ENCODE results near the gene ZBTB20.

ZBTB20 gene

DNA sequence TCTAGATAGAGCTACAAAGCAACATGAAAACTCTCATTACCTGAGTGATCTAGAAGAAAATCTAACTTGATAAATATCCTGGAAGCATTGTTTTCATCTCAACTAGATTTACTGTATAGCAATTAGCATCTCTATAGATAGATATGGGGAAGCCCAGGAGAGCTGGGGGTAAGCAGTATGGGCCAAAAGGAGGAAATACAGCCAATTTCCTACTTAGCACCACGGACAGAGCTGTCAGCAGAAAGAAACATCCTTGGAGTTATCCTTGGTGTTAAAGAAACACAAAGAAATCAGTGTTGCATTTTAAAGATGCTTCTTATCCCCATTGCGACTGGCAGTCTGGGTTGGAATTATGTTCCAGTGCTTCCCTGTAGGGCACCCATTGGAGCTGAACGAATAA is 727.0 kb downstream of the ZBTB20 start:
- no peak for DNase-seq

DNA sequence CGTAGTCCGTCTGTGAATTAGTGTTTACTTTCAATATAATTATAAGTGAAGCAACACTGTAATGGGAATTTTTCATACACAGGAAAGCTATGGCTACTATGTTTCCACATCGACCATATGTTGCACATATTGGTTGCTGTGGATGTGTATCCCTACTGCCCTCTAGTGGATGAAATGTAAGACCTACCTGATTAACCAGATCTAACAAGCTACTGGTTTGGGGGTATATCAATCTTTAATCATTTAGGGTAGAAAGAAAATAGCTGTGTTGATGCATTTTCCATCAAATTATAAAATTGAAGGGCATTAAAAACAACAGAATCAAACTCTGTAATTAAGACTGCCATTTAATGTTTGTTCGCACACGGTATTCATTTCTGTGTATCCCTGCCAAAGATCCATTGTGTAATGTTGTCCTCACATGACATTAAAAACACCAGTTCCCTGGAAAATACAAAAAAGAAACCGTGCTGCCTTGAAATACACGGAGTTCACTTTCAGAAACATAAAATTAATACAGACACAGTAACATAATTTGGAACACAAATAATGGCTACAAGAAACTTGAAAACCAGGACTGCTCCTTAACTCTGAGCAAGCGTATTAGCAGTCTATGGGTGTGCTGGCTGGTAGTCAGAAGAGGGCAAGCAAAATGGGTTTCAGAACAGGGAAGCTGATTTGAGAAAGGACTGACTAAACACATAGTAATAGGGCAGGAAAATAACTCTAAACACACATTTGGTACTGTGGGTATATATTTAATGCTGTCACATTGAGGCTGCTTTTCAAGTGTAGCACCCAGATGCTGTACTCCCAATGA is 728.2 kb downstream of the ZBTB20 start:
- DNase-seq = no peak

DNA sequence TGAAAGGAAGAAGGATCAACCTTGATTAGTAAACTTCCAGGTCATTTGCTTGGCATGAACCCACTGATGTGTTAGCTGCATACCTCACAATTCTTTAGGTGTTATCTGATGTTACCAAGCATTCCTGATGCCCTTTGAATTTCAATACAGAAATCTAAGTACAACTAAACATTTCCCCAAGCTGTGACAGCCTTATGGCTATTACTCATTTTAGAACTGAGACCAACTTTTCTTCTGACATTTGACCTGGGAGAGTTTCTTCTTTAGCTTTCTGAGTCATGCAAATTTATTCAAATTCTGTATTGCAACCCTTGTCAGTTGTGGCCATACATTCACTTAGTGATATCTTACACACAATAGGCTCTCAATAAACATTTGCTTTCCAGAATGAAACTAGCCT is 729.0 kb downstream of the ZBTB20 start:
- DNase-seq = no peak

DNA sequence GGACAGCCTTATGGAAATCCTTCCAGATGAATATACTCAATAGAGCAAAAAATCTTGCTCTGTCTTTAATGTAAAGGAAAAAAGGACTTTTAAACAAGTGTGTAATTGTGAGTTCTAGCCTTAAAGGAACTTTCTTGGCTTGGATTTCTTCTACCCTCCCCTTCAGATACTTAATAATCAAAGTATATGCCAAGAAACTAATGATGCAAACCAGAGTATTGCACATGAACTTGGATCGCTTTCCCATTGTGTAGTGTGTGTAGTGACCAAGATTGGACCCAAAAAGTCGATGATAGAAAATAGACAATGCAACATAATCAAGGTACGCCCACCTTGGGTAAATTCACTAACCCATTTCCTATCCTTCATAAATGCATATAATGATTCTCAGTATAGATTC is 729.4 kb downstream of the ZBTB20 start:
- no peak for DNase-seq

DNA sequence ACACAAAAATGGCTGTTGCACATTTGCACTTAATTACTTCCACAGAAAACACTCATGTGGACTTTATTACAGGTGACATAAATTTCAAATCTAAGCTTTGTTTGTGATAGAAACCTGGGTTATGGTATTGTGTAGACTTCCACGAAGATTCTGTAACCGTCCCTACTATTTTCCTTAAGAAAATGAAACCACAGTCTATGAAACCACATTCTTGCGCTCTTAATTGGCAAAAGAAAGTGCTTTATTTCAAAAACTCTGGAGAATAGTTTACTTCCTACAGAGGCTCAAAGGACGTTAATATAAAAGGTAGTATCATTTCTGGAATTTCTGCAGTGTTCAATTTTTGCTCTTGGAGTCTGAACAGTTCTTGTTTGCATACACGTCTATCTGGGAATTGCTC is 729.8 kb downstream of the ZBTB20 start:
- no peak for DNase-seq

DNA sequence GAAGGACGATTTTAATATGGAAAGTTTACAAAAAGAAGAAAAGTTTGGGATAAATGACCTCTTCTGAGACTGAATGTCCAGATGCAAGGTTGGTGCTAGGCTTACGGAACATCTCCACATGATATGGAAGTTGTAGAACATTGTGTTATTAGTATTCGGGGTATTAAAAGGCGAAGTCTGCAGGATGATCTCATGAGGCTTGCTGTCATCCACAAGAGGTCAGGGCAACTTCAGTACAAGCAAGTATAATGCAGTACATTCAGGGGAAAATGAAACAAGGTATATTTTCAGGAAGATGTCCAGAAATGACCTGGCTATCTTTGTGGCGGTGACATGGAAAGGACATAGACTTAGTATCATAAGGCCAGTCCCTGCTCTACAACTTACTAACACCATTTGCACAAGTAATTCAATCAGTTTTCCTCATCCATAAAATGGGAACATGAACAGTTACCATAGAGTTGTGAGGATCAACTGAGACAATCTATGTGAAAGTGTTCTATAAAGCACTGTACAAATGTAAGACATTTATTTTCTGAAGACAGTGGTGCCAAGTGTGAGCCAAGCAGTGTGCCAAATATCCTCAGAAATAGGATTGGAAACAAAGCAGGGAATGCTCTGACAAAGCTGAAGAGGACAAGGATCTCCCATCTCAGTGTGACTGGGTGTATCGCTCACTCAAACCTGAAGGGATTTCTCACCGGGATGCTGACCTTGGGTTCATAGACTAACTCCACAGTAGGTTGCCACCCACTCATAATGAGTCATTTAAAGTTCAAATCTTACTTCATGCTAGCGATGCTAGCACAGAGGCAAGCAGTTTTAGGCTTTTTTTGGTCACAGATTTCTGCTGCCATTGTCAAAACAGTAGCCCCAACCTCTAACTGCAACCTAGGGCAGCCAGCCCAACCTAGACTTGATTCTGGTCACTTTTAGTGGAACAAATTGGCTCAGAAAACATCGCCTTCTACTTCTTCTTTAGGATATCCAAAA is 735.0 kb downstream of the ZBTB20 start:
- no peak for DNase-seq

DNA sequence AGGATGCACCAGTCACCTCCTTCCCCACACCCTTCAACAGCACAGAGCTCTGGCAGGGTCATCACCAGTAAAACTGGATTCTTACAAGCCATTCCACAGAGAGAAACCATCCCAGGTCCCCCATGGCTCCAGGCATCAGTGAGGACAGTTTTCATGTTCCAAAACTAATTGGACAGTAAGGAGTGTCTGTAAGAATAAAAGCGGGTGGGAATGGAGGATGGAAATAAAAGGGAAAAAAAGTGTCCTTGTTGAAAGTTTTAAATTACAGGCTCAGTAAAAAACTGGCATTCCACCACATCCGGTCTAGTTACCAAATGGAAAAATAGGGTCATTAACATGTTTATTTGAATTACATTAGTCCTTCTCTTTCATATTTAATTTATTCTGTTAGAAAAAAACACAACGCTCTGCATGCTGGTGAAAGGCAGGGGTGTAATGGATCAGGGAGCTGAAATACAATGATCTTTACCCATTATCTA is 735.9 kb downstream of the ZBTB20 start:
- DNase-seq = no peak

DNA sequence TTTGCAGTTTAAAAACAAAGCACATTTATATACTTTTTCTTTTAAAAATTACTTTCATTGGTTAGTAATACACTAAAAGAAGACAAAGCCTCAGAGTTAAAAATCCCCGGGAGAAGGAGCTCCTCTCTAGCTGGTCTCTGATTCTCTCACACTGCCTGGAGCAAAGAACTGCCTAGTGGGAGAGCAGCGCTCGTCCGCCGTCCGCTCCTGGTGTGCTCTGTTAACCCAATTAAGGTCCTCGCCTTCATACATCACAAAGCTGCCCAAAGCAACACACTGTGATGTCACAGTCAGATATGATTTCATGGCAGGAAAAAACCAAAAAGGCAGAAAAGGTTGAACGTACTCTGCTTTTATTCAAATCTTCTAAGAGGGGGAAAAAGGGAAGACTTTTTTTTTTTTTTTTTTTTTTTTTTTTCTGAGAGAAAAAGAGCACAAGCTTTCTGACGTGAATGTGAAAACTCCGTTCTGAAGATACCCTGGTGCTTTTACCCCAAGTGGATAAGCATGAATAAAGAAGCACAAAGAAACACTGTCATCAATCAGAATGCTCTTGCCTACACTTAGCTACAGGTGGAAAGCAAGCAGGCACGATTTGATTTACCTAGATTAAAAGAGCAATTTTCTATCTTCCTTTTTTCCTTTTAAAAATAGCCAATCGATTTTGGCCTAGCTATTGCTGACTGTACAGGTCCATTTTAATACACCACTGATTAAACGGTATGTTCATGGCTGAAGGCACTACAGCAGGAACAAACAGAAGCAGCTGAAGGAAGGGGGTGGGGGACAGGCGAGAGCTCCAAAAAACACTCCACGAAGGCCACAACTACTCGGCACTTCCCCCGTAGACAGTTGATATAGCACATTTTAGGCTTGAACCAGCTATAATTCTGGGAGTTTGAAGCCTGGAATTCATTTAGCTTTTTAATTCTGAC is 738.1 kb downstream of the ZBTB20 start:
- no peak for DNase-seq

DNA sequence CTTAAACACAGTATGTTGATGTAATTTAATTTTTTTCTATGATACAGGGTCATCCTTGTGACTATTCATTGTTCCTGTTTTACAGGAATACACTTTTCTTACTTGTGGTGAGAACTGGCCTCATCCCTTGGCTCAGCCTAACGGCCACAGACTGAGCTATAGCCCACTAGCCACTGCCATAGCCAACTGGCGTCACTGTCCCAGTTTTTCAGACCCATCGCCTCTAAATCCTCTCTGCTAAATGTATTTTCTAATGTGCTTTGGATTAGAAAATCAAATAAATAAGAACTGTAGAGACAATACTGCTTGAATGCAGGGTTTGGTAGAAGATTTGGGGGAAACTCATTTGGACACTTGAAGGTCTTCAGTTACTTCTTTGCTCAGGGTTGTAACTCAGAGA is 740.2 kb downstream of the ZBTB20 start:
- no peak for DNase-seq

DNA sequence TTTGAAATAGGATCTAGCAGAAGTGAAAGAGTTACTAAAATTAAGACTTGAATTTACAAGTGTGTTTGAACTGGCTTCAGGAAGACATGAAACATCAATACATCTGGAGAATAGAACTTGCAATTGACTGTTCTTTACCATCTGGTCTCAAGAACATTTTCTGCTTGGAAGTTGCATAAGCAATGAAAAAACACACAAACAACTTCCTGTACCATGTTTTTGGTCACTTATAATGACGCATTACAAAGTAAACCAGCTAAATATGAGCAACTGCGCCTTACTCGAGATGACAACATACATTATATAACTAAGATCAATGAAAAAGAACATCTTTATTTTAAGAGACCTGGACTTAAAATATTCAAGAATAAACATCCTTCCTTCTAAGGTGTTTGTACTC is 740.8 kb downstream of the ZBTB20 start:
- no peak for DNase-seq

DNA sequence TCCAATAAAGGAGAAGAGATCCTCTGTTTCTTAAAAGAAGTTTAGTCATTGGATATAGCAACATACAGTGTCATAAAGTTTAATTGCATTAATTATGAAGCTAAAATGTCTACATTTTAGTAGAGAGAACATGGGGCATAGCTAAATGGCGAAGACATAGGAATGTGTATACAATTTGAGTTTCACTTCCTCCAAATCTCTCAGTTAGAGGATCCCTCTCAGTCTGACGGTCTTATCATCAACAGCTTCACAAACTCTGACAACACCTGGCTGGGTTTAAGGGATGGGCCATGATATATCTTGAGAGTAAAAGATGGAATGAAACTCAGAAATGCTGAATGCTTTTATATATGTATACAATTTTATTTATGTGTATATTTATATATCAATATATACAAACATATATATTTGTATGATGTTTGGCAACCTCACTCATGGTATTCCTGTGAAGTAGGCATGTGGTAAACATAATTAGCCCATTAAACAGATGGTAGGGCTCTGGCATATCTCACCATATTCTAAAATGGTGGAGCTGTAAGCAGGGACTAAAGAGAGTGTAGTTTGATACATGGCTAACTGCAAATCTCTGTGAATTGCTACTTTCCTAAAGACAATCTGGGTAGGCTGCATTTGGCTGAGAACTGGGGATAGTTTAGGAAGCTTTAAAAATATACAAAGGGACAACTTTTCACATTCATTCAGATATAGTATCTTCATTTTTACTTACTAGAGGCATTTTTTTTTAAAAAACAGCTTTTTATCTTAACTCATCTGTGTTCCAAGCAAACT is 741.7 kb downstream of the ZBTB20 start:
- DNase-seq = no peak

DNA sequence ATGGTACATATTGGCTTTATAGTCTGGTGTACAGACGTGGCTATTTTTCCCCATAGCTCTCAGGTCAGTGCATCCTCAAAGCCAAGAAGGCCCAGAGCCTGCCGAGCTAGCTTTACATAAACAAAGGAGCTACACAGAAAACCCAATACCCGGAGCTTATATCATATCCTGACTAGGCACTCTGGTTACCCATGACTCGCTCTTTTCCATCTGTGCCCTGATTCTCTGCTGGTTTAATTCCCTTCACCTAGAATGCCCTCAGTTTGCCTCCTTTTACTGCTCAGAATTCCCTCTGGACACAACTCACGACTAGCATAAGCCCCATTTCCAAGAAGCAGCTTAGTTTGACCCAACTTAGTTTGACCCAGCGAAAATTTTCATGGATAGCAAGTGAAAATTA is 742.5 kb downstream of the ZBTB20 start:
- no peak for DNase-seq

DNA sequence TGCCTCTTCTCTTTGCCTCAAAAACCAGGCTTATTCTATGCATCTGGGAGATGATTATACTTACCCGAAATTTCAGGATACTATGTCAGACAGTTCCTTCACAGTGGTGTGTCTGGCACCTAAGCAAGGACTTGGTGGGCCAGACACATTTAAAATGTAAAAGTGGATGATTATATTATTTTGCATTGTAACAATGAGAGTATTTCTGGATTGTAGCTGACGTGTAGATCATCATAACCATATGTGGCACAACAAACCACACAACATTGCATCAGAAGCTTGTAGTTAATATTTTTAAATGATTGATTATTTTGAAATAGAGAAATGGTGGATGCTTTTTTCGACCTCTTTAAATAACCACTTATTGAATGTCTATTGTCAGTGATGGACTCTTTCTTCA is 744.2 kb downstream of the ZBTB20 start:
- DNase-seq = no peak

DNA sequence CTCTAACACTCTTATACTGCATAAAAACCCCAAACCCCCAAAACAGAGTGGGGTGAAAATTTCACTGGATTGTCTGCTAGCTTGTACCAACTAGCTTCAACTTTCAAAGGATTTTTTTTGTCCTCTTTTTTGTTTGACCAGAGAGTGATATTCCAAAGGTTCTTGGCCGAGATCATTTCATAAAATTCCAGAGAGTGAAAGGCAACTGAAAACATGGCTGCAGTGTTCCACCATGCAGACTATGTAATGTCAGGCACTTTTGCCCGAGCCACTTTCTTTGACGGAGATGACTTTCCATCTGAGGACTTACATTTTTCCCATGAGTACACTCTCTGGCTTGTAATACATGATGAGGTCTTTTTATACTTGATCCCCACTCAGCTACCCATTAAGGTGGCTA is 745.7 kb downstream of the ZBTB20 start:
- no peak for DNase-seq

DNA sequence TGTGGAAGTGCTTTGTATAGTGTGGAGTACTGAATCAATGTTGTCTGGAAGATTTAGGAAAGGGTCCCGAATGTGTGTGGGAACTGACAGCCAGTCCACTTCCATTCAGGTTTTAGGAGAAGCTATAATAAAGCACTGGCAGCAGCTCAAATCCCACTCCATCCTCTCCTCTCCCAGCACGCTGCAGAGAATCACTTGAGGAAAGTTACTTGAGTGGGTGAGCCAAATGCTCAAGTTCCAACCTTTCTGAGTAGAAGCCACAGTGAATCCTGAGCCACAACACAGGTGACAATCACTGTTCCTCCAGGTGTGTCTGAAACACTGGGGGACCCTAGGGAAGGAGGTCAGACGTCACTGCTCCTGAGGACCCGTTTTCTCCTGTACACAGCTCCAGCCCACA is 746.7 kb downstream of the ZBTB20 start:
- no peak for DNase-seq

DNA sequence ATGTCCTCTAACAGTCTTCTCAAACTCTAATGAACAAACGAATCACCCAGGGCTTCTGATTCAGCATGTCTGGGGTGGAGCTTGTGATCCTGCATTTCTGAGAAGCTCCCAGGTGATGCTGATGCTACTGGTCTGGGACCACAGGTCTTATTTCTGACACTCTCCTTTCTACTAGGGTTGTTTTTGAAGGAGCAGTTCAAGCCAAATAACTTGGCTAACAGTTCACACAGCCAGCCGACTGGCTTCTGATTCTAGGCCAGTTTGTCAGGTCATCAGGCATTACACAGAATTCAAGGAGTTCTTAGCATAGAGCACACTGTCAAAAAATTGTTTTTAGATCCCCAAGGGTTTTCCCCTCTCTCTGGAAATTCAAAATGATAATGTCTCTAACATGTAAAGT is 752.5 kb downstream of the ZBTB20 start:
- no peak for DNase-seq

DNA sequence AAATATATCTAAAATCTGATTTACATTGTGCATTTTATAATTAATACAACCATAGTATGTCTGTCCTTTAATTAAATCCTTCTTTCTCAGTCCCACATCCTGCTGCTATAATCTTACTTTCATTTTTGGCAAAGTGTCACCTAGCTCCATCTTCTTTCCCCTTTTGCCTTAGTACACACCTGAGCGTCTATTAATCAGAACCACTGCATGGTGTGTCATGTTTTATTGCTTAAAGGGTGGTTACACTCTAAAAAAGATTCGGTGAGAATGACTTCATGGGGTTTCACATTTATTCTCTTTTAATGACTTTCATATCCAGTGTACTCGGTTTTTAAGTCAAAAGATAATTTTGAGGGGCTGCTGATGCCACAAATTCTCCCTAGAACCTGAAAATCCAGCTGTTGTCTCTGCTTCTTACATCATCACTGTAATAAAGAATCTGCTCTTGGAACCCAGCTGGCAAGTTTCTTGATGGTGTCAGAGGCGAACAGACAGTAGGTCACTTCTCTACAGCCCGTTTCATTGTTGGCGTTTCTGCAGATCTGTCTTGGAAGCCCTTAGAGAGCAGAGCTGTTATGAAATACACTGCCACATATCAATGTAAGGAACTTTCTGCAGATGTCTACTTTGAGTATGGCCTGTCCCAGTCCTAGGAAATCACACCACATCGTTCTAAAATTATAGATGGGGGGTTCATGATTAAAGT is 753.6 kb downstream of the ZBTB20 start:
- no peak for DNase-seq

DNA sequence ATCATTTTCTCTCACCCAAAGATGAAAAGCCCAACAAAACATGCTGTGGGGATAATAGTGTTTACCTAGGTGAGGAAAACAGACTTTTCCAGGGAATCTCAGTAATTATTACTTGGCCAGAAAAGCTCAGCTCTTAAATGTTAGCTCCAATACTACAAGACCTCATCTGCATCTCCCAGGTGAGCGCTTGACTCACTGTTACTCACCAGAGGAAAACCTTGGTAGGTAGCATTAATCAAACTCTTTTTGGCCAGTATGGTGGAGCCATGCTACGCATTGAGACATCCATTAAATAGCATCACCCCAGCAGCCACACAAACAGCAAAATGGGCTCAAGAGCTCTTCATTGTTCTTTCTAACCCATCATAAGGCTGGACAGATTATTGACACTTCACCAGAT is 754.3 kb downstream of the ZBTB20 start:
- DNase-seq = no peak

DNA sequence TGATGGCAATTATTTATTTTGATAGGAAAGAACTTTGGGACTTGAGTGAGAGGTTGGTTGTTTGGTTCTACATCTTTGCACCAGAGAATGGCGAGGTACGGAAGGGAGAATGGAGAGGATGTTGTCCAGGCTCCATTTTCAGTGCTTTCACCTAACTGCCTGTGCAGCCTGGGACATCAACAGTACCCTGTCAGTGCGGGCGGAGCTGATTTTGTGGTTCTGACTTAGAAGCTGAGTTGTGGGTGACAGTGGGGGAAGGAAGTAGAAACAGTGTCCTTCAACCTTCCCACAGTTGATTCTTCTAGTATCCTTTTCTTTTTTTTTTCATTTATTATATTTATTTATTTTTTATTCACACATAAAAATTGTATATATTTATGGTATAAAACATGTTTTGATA is 757.9 kb downstream of the ZBTB20 start:
- DNase-seq = no peak

DNA sequence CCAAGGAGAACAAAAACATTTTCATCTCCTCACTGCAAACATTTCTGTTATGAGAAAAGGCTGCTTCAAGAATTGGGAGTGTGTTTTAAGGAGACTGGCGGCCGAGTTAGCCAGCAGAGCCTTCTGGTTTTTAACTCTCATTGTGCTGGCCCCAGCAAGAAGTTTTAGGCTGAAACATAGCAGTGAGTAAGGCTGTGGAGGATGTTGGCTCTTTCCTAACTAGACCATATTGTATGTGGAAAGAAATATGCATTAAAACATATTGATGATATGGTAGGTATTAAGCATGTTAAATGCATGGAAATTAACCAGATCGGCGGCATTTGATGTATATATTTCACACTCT is 762.6 kb downstream of the ZBTB20 start:
- no peak for DNase-seq

DNA sequence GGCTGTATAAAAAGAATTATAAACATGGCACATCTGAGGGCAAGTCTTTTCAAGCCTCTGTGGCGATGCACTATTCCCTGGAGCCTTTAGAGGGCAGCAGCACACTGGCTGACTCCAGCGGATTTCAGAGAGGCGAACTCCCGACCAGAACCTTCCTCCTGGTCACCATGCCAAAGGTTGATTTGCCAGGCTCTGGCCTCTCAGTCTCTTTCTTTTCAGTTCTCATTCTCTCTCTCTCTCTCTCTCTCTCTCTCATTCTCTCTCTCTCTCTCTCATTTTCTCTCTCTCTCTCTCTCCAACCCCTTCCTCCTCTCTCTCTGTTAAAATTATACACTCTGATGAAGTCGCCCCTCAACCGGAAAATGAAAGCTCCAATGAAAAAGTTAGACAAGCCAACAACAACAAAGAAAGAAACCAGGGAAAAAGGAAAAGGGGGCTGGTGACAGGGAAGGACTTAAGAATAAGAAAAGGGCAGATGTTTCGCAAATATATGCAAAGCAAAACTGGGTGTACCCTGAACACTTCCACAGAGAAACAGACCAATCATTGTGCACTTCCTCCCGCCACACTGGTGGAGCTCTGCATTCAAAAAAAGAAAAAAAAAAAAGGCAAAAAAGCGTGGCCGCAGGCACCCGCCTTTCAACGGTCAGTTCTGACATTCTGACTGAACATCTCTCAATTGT is 763.1 kb downstream of the ZBTB20 start:
- peak; percentile 62 for DNase-seq
